GM23338 (cell line): ENCODE measurements around the gene MASP2. TPM values are rescaled to one million over a fixed set of nuclear protein-coding genes. Genes with fewer than 3 reads are reported as not detected.
"Not testable (repeated sequence)": the region's sequence is repeated elsewhere in the genome, so short reads cannot be mapped to it uniquely, and the experiment has no call there.

Source experiments
- ATAC-seq: fragments of 200-7000 bp; cut with Tn5 transposase; 3 replicates; pipeline ENCODE4 v1.9.1; 2020
- DNase-seq: peaks from one replicate; pipeline ENCODE4 v3.0.0-alpha.2; 2015; ENCODE audit warnings: low spot score
- H2AFZ ChIP-seq: fragments of 200-600 bp; sonication (generic); 2 replicates; pipeline ENCODE4 v1.8.0; 2016; ENCODE audit warnings: antibody characterized with exemption, mild to moderate bottlenecking, moderate library complexity
- H3F3A ChIP-seq: fragments of 200-600 bp; sonication (generic); replicated peaks from 2 replicates; pipeline ENCODE4 v1.8.0; 2017; ENCODE audit warnings: antibody characterized with exemption, mixed run types, low read depth
- H3K27ac ChIP-seq: fragments of 200-600 bp; sonication (generic); 2 replicates; pipeline ENCODE4 v1.6.1; 2016; ENCODE audit warnings: low read depth
- H3K27me3 ChIP-seq: fragments of 200-600 bp; sonication (generic); 2 replicates; pipeline ENCODE4 v1.8.0; 2016; ENCODE audit warnings: mild to moderate bottlenecking, mixed run types, moderate library complexity; ENCODE audit not compliant: insufficient read depth
- H3K36me3 ChIP-seq: fragments of 200-600 bp; sonication (generic); 2 replicates; pipeline ENCODE4 v1.8.0; 2016; ENCODE audit warnings: mild to moderate bottlenecking; ENCODE audit not compliant: insufficient read depth
- H3K4me1 ChIP-seq: fragments of 200-600 bp; sonication (generic); 2 replicates; pipeline ENCODE4 v1.8.0; 2016; ENCODE audit warnings: mild to moderate bottlenecking, moderate library complexity; ENCODE audit not compliant: insufficient read depth
- H3K4me2 ChIP-seq: fragments of 200-600 bp; sonication (generic); 2 replicates; pipeline ENCODE4 v1.7.1; 2017; ENCODE audit warnings: mixed run types
- H3K4me3 ChIP-seq: fragments of 200-600 bp; sonication (generic); 2 replicates; pipeline ENCODE4 v1.6.1; 2016; ENCODE audit warnings: mixed run types
- H3K79me2 ChIP-seq: fragments of 200-600 bp; sonication (generic); replicated peaks from 2 replicates; pipeline ENCODE4 v1.8.0; 2017; ENCODE audit warnings: mild to moderate bottlenecking; ENCODE audit not compliant: insufficient read depth
- H3K9me2 ChIP-seq: fragments of 200-600 bp; sonication (generic); 2 replicates; pipeline ENCODE4 v1.8.0; 2017; ENCODE audit not compliant: insufficient read depth
- H4K20me1 ChIP-seq: fragments of 200-600 bp; sonication (generic); replicated peaks from 2 replicates; pipeline ENCODE4 v1.8.0; 2017; ENCODE audit warnings: mild to moderate bottlenecking; ENCODE audit not compliant: insufficient read depth
- H3K27ac Mint-ChIP-seq: 2 replicates; pipeline ENCODE4 v1.8.0; 2020; ENCODE audit warnings: inconsistent platforms, mild to moderate bottlenecking, moderate library complexity, mixed read lengths
- H3K27me3 Mint-ChIP-seq: 3 replicates; pipeline ENCODE4 v1.8.0; 2022; ENCODE audit warnings: low read depth, mild to moderate bottlenecking, moderate library complexity, mixed read lengths, inconsistent platforms; ENCODE audit not compliant: insufficient read depth, poor library complexity
- H3K36me3 Mint-ChIP-seq: 3 replicates; pipeline ENCODE4 v1.8.0; 2021; ENCODE audit warnings: low read depth, mild to moderate bottlenecking, inconsistent platforms, moderate library complexity, mixed read lengths
- H3K4me1 Mint-ChIP-seq: 3 replicates; pipeline ENCODE4 v1.8.0; 2020; ENCODE audit warnings: mild to moderate bottlenecking, inconsistent platforms, mixed read lengths
- H3K4me3 Mint-ChIP-seq: 3 replicates; pipeline ENCODE4 v1.8.0; 2021; ENCODE audit warnings: moderate library complexity, mild to moderate bottlenecking, inconsistent platforms, mixed read lengths
- H3K9me3 Mint-ChIP-seq: 3 replicates; pipeline ENCODE4 v1.8.0; 2020; ENCODE audit warnings: moderate library complexity, mild to moderate bottlenecking, inconsistent platforms, mixed read lengths
- CREB1 ChIP-seq: fragments of 250-450 bp; sonication (Bioruptor Pico); IDR thresholded peaks from 2 replicates; pipeline ENCODE4 v1.5.0; 2020; ENCODE audit warnings: low read depth, mild to moderate bottlenecking, moderate library complexity
- JUNB ChIP-seq: IDR thresholded peaks from one replicate; pipeline ENCODE4 v1.6.1; 2016; ENCODE audit warnings: antibody characterized with exemption; ENCODE audit not compliant: unreplicated experiment
- POLR2AphosphoS5 ChIP-seq: IDR thresholded peaks from 2 replicates; pipeline ENCODE4 v1.6.1; 2016; ENCODE audit warnings: antibody characterized with exemption, low read depth
- STAT1 ChIP-seq: IDR thresholded peaks from one replicate; pipeline ENCODE4 v1.6.1; 2016; ENCODE audit warnings: antibody characterized with exemption; ENCODE audit not compliant: unreplicated experiment
- polyA plus RNA-seq: library from polyadenylated mRNA; unstranded; fragments of >200 nt; fragmentation: Nextera tagmentation; extraction: Ambion mirVana; gene quantifications from 2 replicates; pipeline ENCODE4 v1.2.1, GENCODE V29; 2016
- total RNA-seq: library from RNA; depleted of rRNA; stranded (reverse); fragments of >200 nt; shearing (Covaris generic); gene quantifications from 2 replicates; pipeline ENCODE4 v1.2.3, GENCODE V29; 2014
- TF ChIP-seq, protein P1 (sequence below), 2 experiments: fragments of 200-600 bp in 1 of 2; sonication (generic) in 1 of 2; conservative IDR thresholded peaks; 2 replicates each; pipeline versions ENCODE4 v1.5.1 to v1.6.1; 2016 to 2017; ENCODE audit warnings: antibody characterized with exemption in 2 of 2, low read depth in 2 of 2, mild to moderate bottlenecking in 2 of 2, moderate library complexity in 1 of 2
- TF ChIP-seq, protein P2 (sequence below): IDR thresholded peaks from one replicate; pipeline ENCODE4 v1.6.1; 2018; ENCODE audit warnings: antibody characterized with exemption; ENCODE audit not compliant: unreplicated experiment
- TF ChIP-seq, protein P3 (sequence below): fragments of 250-450 bp; sonication (Bioruptor Pico); IDR thresholded peaks from 2 replicates; pipeline ENCODE4 v1.5.0; 2020; ENCODE audit warnings: mild to moderate bottlenecking, moderate library complexity

Gene MASP2
- total and polyA plus RNA-seq, 2 experiments from 2014 or later: 0.71 to 1.5 TPM

DNA sequence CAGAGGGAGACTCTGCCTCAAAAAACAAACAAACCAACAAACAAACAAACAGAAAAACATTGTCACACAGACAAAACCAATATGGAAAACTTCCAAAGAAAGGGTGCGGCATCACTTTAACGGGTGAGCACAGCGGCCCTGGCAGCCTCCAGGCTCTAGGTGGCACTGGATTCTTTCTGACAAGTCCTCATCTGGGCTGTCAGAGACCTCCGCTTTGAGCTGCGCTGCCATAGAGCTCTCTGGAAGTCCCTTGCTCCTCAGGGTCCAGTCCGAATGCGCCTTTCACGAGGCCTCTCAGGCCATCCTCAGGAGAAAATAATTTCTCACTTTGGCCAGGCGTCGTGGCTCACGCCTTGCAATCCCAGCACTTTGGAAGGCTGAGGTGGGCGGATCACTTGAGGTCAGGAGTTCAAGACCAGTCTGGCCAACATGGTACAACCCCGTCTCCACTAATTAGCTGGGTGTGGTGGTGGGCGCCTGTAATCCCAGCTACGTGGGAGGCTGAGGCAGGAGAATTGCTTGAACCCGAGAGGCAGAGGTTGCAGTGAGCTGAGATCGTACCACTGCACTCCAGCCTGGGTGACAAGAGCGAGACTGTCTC lies 17.0 kb upstream of the MASP2 start:
- not testable (repeated sequence) for H3K27me3 Mint-ChIP-seq, H3K4me1 Mint-ChIP-seq, H3K9me2 ChIP-seq, H2AFZ ChIP-seq, H3K4me3 Mint-ChIP-seq, H3K27me3 ChIP-seq, H3K9me3 Mint-ChIP-seq, H3K4me1 ChIP-seq, H4K20me1 ChIP-seq, H3K4me3 ChIP-seq, H3K27ac ChIP-seq, H3K4me2 ChIP-seq, H3K27ac Mint-ChIP-seq
- ATAC-seq: peak; percentile 20
- TF ChIP-seq, protein P1, sequence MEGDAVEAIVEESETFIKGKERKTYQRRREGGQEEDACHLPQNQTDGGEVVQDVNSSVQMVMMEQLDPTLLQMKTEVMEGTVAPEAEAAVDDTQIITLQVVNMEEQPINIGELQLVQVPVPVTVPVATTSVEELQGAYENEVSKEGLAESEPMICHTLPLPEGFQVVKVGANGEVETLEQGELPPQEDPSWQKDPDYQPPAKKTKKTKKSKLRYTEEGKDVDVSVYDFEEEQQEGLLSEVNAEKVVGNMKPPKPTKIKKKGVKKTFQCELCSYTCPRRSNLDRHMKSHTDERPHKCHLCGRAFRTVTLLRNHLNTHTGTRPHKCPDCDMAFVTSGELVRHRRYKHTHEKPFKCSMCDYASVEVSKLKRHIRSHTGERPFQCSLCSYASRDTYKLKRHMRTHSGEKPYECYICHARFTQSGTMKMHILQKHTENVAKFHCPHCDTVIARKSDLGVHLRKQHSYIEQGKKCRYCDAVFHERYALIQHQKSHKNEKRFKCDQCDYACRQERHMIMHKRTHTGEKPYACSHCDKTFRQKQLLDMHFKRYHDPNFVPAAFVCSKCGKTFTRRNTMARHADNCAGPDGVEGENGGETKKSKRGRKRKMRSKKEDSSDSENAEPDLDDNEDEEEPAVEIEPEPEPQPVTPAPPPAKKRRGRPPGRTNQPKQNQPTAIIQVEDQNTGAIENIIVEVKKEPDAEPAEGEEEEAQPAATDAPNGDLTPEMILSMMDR (conservative IDR thresholded peaks at IDR 0.05; ENCODE audit: low read depth in 2 of 2): peak; percentile 48 to 49
- H3K36me3 Mint-ChIP-seq: peaks cover 56% of the 10 kb centered on the region
- peaks cover 27% of the 10 kb centered on the region for H3K36me3 ChIP-seq
- peaks cover 40% of the 10 kb centered on the region for H3F3A ChIP-seq
- DNase-seq: peak; percentile 67
- H3K79me2 ChIP-seq: peaks cover 12% of the 10 kb centered on the region

DNA sequence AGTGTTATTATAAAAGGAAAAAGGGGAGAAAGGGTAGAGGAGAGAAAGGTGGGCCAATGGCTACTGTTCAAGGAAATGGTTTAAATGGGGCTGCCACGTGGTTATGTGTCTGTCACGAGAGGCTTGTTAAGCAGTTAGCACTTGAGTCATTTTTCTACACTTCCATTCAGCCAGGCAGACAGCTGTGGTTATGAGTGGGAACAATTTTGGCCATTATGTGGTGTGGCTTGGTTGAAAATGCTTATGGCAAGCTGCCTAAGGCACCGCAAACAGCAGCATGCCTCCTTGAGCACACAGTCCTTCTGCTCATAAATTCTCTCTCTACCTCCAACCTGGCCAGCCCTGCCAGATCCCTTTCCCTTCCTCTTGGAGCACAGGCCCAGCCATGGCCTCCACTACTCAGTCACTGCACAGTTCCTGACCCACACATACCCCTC lies 15.9 kb upstream of the MASP2 start:
- H3K9me3 Mint-ChIP-seq: no peaks in the 10 kb centered on the region
- no peak for DNase-seq
- H3K27me3 Mint-ChIP-seq: peaks cover 6% of the 10 kb centered on the region
- Histone ChIP-seq H3K27ac (no peak overlapping the region), H4K20me1 (peaks cover 4% of the 10 kb centered on the region; the same call in 1 of the 2 replicates), H2AFZ (no peak overlapping the region), H3K36me3 (peaks cover 21% of the 10 kb centered on the region; the same call in 1 of the 2 replicates), H3F3A (peaks cover 40% of the 10 kb centered on the region), H3K9me2 (no peaks in the 10 kb centered on the region), H3K4me1 (peaks cover 6% of the 10 kb centered on the region; the same call in 1 of the 2 replicates), H3K4me2 (no peak overlapping the region), H3K4me3 (no peak overlapping the region), H3K27me3 (no peaks in the 10 kb centered on the region), H3K79me2 (peaks cover 23% of the 10 kb centered on the region)
- H3K4me3 Mint-ChIP-seq: no peak overlapping the region
- ATAC-seq: no peak
- H3K36me3 Mint-ChIP-seq: peaks cover 56% of the 10 kb centered on the region
- peaks cover 11% of the 10 kb centered on the region for H3K4me1 Mint-ChIP-seq
- no peak overlapping the region for H3K27ac Mint-ChIP-seq
- TF ChIP-seq, protein P2, sequence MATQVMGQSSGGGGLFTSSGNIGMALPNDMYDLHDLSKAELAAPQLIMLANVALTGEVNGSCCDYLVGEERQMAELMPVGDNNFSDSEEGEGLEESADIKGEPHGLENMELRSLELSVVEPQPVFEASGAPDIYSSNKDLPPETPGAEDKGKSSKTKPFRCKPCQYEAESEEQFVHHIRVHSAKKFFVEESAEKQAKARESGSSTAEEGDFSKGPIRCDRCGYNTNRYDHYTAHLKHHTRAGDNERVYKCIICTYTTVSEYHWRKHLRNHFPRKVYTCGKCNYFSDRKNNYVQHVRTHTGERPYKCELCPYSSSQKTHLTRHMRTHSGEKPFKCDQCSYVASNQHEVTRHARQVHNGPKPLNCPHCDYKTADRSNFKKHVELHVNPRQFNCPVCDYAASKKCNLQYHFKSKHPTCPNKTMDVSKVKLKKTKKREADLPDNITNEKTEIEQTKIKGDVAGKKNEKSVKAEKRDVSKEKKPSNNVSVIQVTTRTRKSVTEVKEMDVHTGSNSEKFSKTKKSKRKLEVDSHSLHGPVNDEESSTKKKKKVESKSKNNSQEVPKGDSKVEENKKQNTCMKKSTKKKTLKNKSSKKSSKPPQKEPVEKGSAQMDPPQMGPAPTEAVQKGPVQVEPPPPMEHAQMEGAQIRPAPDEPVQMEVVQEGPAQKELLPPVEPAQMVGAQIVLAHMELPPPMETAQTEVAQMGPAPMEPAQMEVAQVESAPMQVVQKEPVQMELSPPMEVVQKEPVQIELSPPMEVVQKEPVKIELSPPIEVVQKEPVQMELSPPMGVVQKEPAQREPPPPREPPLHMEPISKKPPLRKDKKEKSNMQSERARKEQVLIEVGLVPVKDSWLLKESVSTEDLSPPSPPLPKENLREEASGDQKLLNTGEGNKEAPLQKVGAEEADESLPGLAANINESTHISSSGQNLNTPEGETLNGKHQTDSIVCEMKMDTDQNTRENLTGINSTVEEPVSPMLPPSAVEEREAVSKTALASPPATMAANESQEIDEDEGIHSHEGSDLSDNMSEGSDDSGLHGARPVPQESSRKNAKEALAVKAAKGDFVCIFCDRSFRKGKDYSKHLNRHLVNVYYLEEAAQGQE: no peak
- no peak for TF ChIP-seq POLR2AphosphoS5
- TF ChIP-seq JUNB: no peak
- TF ChIP-seq CREB1 (CRISPR knock-in tag): no peak
- no peak for TF ChIP-seq STAT1
- TF ChIP-seq, protein P3, sequence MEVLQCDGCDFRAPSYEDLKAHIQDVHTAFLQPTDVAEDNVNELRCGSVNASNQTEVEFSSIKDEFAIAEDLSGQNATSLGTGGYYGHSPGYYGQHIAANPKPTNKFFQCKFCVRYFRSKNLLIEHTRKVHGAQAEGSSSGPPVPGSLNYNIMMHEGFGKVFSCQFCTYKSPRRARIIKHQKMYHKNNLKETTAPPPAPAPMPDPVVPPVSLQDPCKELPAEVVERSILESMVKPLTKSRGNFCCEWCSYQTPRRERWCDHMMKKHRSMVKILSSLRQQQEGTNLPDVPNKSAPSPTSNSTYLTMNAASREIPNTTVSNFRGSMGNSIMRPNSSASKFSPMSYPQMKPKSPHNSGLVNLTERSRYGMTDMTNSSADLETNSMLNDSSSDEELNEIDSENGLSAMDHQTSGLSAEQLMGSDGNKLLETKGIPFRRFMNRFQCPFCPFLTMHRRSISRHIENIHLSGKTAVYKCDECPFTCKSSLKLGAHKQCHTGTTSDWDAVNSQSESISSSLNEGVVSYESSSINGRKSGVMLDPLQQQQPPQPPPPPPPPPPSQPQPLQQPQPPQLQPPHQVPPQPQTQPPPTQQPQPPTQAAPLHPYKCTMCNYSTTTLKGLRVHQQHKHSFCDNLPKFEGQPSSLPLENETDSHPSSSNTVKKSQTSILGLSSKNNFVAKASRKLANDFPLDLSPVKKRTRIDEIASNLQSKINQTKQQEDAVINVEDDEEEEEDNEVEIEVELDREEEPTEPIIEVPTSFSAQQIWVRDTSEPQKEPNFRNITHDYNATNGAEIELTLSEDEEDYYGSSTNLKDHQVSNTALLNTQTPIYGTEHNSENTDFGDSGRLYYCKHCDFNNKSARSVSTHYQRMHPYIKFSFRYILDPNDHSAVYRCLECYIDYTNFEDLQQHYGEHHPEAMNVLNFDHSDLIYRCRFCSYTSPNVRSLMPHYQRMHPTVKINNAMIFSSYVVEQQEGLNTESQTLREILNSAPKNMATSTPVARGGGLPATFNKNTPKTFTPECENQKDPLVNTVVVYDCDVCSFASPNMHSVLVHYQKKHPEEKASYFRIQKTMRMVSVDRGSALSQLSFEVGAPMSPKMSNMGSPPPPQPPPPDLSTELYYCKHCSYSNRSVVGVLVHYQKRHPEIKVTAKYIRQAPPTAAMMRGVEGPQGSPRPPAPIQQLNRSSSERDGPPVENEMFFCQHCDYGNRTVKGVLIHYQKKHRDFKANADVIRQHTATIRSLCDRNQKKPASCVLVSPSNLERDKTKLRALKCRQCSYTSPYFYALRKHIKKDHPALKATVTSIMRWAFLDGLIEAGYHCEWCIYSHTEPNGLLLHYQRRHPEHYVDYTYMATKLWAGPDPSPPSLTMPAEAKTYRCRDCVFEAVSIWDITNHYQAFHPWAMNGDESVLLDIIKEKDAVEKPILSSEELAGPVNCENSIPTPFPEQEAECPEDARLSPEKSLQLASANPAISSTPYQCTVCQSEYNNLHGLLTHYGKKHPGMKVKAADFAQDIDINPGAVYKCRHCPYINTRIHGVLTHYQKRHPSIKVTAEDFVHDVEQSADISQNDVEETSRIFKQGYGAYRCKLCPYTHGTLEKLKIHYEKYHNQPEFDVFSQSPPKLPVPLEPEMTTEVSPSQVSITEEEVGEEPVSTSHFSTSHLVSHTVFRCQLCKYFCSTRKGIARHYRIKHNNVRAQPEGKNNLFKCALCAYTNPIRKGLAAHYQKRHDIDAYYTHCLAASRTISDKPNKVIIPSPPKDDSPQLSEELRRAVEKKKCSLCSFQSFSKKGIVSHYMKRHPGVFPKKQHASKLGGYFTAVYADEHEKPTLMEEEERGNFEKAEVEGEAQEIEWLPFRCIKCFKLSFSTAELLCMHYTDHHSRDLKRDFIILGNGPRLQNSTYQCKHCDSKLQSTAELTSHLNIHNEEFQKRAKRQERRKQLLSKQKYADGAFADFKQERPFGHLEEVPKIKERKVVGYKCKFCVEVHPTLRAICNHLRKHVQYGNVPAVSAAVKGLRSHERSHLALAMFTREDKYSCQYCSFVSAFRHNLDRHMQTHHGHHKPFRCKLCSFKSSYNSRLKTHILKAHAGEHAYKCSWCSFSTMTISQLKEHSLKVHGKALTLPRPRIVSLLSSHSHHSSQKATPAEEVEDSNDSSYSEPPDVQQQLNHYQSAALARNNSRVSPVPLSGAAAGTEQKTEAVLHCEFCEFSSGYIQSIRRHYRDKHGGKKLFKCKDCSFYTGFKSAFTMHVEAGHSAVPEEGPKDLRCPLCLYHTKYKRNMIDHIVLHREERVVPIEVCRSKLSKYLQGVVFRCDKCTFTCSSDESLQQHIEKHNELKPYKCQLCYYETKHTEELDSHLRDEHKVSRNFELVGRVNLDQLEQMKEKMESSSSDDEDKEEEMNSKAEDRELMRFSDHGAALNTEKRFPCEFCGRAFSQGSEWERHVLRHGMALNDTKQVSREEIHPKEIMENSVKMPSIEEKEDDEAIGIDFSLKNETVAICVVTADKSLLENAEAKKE: no peak
- TF ChIP-seq, protein P1 (conservative IDR thresholded peaks at IDR 0.05; ENCODE audit: low read depth in 2 of 2): no peak
